Tibial artery (tissue), 4 donors: ENCODE results near the gene TRAPPC14.

Experiments used
- DNase-seq, 2 donors: peaks; one replicate each; pipeline ENCODE4 v3.0.0-alpha.2; 2019
- H3K27ac ChIP-seq, 2 donors: fragments of 200-600 bp; sonication (generic) in 1 of 2; 1 replicate in 1 of 2; 2 replicates in 1 of 2; pipeline ENCODE4 v1.5.1; 2018 to 2019; ENCODE audit warnings: mild to moderate bottlenecking in 1 of 2
- H3K27me3 ChIP-seq, 2 donors: fragments of 200-600 bp; sonication (generic) in 1 of 2; one replicate each; pipeline versions ENCODE4 v1.5.1 to v1.6.0; 2016 to 2019
- H3K36me3 ChIP-seq, 3 donors: fragments of 200-600 bp; sonication (generic) in 2 of 3; one replicate each; pipeline ENCODE4 v1.5.1; 2016 to 2019; ENCODE audit warnings: mild to moderate bottlenecking in 2 of 3
- H3K4me1 ChIP-seq, 4 donors: fragments of 200-600 bp; sonication (generic) in 2 of 4; 1 replicate in 3 of 4; 2 replicates in 1 of 4; pipeline ENCODE4 v1.5.1; 2016 to 2019
- H3K4me3 ChIP-seq, 2 donors: fragments of 200-600 bp; sonication (generic) in 1 of 2; 1 replicate in 1 of 2; 2 replicates in 1 of 2; pipeline ENCODE4 v1.5.1; 2018 to 2019; ENCODE audit warnings: mild to moderate bottlenecking in 2 of 2
- H3K9me3 ChIP-seq, 3 donors: fragments of 200-600 bp; sonication (generic) in 1 of 3; one replicate each; pipeline ENCODE4 v1.5.1; 2016 to 2019
- CTCF ChIP-seq, 2 experiments: fragments of 200-600 bp in 1 of 2; fragments of 450-650 bp in 1 of 2; IDR thresholded peaks; one replicate each; pipeline ENCODE4 v1.5.1; 2017 to 2019; ENCODE audit warnings: antibody characterized with exemption in 2 of 2, mild to moderate bottlenecking in 1 of 2, moderate library complexity in 1 of 2
- intact Hi-C: fragments of 100-400 bp; cut with DNase I; formaldehyde crosslinking; loops from one replicate; pipeline ENCODE4 v1.15.0; 2023; ENCODE audit warnings: low total_unique reads

TRAPPC14 gene

GRCh38 chr7:100124301-100125230, 34.0 kb downstream of the TRAPPC14 start:
- intact Hi-C loops: no loop called here
- Histone ChIP-seq H3K9me3 (no peaks in the 10 kb centered on the region), H3K36me3 (peaks cover 0 to 27% (median 4%) of the 10 kb centered on the region in 3 donors), H3K4me1 (peaks cover 0 to 37% (median 18%) of the 10 kb centered on the region in 4 donors), H3K27ac (no peak overlapping the region), H3K27me3 (no peaks in the 10 kb centered on the region), H3K4me3 (no peak overlapping the region)
- DNase-seq: no peak
- no peak for TF ChIP-seq CTCF (IDR thresholded peaks at IDR 0.05)

- DNase-seq: no peak
- peaks cover 0 to 40% (median 21%) of the 10 kb centered on the region in 4 donors for H3K4me1 ChIP-seq
Measured at GRCh38 chr7:100122568-100122967, 36.0 kb downstream of the TRAPPC14 start.

DNA sequence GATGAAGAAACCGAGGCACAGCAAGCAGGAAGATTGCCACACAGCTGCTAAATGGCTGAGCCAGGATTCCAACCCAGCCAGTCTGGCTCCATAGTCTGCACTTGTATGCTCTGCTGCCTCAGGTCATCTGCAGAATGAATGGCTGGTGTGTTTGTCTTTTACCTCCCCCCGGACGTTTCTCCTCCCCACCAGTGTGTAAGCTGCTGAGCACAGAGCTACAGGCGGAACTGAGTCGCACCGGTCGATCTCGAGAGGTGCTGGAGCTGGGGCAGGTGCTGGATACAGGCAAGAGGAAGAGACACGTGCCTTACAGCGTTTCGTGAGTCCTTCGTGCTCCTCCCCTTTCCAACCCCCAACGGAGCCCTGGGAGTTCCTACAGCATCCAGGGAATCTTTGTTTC, 36.5 kb downstream of the TRAPPC14 start:
- no peak for DNase-seq
- Histone ChIP-seq H3K36me3 (peaks cover 0 to 27% (median 4%) of the 10 kb centered on the region in 3 donors), H3K4me3 (no peak overlapping the region), H3K4me1 (peaks cover 0 to 39% (median 21%) of the 10 kb centered on the region in 4 donors), H3K27me3 (no peaks in the 10 kb centered on the region), H3K9me3 (no peaks in the 10 kb centered on the region), H3K27ac (no peak overlapping the region)
- intact Hi-C loops: no loop called here
- TF ChIP-seq CTCF (IDR thresholded peaks at IDR 0.05): no peak

More at GRCh38 chr7:100122568-100122967, 36.0 kb downstream of the TRAPPC14 start:
- no peak overlapping the region for H3K27ac ChIP-seq
- H3K9me3 ChIP-seq: no peaks in the 10 kb centered on the region
- no peaks in the 10 kb centered on the region for H3K27me3 ChIP-seq
- H3K4me3 ChIP-seq: no peak overlapping the region
- H3K36me3 ChIP-seq: peaks cover 0 to 27% (median 4%) of the 10 kb centered on the region in 3 donors
- intact Hi-C loops: no loop called here
- no peak for TF ChIP-seq CTCF (IDR thresholded peaks at IDR 0.05)

DNA sequence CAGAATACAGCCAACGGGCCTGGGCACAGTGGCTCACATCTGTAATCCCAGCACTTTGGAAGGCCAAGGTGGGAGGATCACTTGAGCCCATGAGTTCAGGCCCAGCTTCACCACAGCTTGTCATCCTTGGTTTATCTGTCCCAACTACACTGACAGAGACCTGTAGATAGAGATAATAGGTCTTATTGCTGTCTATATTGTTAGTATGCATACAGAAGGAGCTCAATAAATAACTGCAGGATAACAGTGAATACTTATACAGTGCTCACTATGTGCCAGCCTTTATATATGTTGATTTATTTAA, 37.8 kb downstream of the TRAPPC14 start:
- Histone ChIP-seq H3K27ac (peak overlapping the region; percentile 83 to 84), H3K9me3 (no peaks in the 10 kb centered on the region), H3K4me1 (peaks cover 0 to 30% (median 17%) of the 10 kb centered on the region in 4 donors), H3K36me3 (peaks cover 0 to 27% (median 4%) of the 10 kb centered on the region in 3 donors), H3K27me3 (no peaks in the 10 kb centered on the region), H3K4me3 (peak overlapping the region; percentile 67 to 72)
- DNase-seq: no peak
- intact Hi-C loops: no loop called here
- TF ChIP-seq CTCF (IDR thresholded peaks at IDR 0.05): no peak

GRCh38 chr7:100119970-100120732, 38.4 kb downstream of the TRAPPC14 start:
- intact Hi-C loops: no loop called here

More at GRCh38 chr7:100119970-100120732, 38.4 kb downstream of the TRAPPC14 start:
- peak; percentile 78 to 83 for DNase-seq
- H3K9me3 ChIP-seq: no peaks in the 10 kb centered on the region
- H3K27me3 ChIP-seq: no peaks in the 10 kb centered on the region
- no peak for TF ChIP-seq CTCF (IDR thresholded peaks at IDR 0.05)
- peak overlapping the region; percentile 67 to 72 for H3K4me3 ChIP-seq
- peaks cover 0 to 31% (median 4%) of the 10 kb centered on the region in 3 donors for H3K36me3 ChIP-seq
- peaks cover 0 to 27% (median 16%) of the 10 kb centered on the region in 4 donors for H3K4me1 ChIP-seq
- H3K27ac ChIP-seq: peak overlapping the region; percentile 83 to 84
